ENCODE results near the gene EBPL.
"Not testable (repeated sequence)": the region's sequence is repeated elsewhere in the genome, so short reads cannot be mapped to it uniquely, and the experiment has no call there.

The EBPL gene

DNA sequence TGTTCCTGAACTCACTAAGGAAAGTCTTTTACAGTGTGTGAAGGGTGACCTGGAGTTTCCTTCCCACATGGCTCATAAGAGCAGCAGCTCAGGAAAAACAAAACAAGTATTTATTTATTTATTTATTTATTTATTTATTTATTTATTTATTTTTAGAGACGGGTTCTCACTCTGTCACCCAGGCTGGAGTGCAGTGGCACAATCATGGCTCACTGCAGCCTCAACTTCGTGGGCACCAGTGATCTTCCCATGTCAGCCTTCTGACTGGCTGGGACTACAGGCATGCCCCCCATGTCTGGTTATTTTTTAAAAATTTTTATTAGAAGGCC, 52.6 kb downstream of the EBPL start:
- FAIRE-seq (no peak), DNase-seq (ENCODE audit: extremely low spot score, insufficient read length, low read depth) (no peak)

DNA sequence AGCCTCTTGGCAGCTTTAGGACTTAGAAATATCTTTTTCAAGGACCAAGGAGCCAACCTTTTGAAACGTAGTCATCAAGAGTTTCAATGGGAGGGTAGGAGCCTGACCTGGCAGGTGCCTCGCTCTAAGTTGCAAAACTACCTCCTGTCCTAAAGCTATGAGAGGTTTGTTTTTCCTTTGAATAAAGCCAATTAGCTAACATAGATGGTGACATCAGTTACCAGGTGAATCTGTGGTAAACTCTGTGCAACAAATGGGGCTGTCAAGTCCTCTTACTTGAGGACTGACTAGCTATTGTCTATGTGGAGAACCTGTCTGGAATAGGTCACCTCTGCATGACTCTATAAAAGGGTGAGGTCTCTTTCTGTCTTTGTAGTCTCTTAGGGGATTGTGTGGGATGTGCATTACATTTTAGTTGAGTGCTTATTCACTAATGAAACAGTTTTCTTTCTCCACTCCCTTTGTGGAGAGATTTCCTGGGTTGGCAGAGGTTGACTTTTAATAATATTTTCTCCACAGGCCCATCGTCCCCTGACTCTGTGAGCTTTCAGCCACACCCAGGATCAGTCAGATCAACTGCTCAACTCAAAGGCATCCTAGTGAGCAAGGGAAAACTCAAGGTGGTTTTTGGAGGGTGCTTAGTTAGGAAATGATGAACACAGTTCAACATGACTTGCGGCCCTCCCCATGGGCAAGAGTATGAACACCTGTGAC, 53.1 kb downstream of the EBPL start:
- FAIRE-seq = no peak

DNA sequence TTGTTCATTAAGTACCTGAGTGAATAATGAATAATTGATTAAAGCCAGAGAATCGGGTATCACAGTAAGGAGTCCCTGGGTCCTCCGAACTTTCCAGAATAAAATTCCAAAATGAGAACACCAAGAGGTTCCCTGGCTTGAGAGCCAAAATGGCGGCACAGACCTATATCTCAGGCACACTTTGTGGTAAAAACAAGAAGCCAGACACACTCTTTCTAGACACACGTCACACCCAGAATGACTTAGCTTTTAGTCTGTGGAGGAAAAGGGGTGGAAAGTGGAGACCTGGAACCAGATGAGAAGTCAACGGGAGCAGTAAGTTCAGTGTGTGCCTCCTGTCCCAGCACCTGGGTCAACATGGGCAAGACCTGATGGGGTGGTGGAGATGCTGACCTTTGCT, 54.6 kb downstream of the EBPL start:
- no peak for FAIRE-seq
- DNase-seq (ENCODE audit: extremely low spot score, insufficient read length, low read depth) = no peak

More for the DNA sequence above, 53.1 kb downstream of the EBPL start:
- DNase-seq (ENCODE audit: extremely low spot score, insufficient read length, low read depth) = no peak

DNA sequence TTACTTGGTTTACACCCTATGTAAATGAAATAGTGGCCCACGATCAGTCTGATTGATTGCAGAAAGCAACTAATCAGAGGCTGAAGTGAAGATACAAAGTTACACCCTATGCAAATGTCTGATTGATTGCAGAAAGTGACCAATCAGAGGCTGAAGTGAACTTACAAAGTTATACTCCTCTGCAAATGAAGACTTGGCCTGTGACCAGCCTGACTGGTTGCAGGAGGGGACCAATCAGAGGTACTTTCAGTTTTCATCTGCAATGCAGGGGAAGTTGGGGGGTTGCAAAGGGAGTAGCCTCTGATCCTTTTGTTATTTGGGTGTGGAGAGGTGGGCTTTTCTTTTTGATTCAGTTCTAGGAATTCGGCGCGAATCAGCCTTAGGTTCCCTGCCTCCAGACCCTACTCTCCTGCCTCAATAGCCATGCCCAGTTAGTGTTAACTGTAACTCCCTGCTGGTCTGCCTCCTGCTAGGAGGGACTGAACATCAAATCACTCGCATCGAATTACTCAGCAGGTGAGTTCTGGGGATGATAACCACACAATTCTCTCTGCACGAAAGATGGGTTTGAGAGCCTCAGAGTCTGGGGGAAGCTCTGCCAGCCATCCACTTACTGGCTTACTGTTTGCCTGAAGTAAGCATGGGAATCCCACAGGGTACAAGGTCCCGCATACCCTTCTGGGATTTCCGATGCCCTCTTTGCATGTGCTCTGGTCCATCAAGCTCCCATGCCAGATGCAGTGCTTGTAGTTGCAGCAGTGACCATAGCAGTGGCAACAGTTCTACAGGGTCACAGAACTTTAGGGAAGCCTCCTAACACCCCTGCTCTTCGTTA, 55.5 kb downstream of the EBPL start:
- peak; percentile 81 for FAIRE-seq
- DNase-seq (ENCODE audit: extremely low spot score, insufficient read length, low read depth) = no peak

DNA sequence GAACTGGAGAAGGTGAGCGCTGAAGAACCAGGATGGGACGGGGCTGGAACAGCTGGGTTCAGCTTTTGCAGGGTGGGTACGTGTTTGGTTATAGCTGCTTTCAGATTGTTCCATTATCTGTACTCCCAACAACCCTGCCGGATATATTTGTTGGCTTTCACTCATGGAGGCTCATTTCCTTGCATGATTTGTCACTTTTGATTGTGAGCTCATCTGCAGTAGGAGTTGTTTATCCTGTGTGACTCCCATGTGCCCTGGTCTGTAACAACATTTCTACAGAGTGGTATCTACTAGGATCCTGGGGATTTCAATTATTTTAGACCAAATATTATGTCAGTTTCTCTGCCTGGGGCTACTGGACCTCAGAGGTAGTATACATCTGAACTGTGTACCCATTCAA, 57.6 kb downstream of the EBPL start:
- DNase-seq (ENCODE audit: extremely low spot score, insufficient read length, low read depth) (no peak), FAIRE-seq (no peak)

DNA sequence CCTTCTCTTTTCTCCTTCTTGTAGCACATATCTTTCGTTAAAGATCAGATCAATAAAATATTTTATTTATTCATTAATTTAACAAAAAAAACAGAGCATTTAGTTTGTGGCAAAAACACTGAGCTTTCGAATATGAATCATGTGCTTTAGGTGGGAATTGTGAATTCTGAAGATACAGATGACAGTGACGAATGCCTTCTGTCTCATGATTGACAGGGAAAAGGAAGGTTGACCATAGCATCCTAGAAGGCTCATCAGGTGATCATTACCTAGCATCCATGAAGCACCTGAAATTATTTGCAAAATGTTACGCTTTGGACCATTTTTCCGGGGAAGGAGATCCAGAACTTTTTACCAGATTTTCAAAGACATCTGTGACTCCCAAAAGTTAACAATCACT, 59.1 kb downstream of the EBPL start:
- FAIRE-seq = no peak
- DNase-seq (ENCODE audit: extremely low spot score, insufficient read length, low read depth) = no peak

DNA sequence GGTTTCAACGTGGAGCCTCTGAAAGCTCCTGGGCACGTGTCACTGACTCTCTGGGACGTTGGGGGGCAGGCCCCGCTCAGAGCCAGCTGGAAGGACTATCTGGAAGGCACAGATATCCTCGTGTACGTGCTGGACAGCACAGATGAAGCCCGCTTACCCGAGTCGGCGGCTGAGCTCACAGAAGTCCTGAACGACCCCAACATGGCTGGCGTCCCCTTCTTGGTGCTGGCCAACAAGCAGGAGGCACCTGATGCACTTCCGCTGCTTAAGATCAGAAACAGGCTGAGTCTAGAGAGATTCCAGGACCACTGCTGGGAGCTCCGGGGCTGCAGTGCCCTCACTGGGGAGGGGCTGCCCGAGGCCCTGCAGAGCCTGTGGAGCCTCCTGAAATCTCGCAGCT, 60.7 kb downstream of the EBPL start:
- no peak for DNase-seq (ENCODE audit: extremely low spot score, insufficient read length, low read depth)
- FAIRE-seq = no peak

DNA sequence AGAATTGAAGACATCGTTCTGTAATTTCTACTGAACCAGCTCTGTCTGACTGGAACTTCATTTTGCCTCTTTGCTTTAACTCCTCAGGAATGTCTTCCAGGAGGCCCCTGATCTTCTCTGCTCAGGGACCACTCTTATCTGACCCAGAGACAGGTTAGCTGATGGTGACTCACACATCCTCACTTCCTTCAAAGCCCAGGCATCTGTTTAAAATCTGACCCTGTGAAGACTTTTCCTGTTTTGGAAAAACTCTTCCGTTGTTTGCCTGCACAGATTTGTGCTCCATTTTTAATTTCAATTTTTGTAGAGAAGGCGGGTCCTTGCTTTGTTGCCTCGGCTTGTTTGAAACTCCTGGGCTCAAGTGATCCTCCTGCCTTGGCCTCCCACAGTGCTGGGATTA, 61.3 kb downstream of the EBPL start:
- FAIRE-seq = no peak
- DNase-seq (ENCODE audit: extremely low spot score, insufficient read length, low read depth) = no peak

DNA sequence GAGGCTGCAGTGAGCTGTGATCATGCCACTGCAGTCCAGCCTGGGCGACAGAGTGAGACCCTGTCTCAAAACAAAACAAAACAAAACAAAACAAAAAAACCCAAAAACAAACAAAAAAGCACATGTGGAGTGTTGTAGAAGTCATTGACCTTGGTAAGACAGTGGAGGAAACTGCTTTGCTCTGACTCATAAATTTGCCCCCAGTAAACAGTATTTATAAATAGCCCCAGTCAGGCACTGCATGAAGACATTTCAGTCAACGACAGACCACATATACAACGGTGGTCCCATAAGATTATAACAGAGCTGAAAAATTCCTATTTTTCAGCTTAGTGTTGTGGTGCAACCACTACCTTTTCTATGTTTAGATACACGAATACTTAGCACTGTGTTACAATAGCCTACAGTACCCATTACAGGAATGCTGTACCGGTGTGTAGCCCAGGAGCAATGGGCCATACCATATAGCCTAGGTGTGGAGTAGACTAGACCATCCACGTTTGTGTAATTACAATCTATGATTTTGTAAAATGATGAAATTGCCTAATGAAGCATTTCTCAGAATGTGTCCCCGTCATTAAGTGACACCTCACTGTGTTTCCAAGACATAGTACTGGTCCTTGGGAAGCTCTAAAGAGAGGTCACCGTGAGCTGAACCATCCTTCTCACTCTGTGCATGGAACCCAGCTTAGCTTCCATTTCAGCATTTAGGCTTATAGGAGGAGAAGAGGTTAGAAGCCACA, 61.9 kb downstream of the EBPL start:
- DNase-seq (ENCODE audit: extremely low spot score, insufficient read length, low read depth) (no peak), FAIRE-seq (no peak)

DNA sequence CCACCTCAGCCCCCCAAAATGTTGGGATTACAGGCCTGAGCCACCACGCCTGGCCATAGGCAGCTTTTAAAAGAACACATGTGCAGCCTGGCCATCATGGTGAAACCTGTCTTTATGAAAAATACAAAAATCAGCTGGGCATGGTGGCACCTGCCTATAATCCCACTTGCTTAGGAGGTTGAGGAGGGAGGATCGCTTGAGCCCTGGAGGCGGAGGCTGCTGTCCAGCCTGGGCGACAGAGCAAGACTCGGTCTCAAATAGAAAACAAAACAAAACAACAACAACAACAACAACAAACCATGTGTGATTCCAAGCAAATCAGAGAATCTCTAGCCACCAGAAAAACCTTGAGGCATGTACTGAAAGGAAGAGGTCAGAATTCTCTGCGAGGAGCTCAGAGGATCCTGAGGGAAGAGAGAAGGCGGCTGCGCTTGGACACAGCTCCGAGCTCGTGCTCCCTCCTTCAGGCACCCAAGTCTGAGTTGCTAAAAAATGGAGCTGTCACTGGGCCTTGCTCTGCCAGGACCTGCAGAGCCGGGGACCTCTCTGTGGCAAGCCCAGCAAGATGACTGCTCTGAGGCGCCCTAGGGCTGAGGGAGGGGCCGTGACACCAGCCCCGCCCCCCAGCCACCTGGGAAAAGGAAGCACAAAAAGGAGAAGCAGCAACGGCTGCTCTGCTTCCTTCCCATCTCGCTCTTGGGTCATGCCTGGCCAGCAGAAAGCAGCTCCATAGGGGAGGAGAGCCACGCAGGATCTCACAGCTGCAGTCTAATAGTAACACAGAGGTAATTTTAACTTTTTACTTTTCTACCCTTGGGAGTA, 63.2 kb downstream of the EBPL start, which contains the start of gene ARL11:
TSS of gene ARL11 (plus strand) at position 677 of the 822 bp plus-strand sequence. CDS start 1,941 bp downstream, outside the sequence.
- peak; percentile 77 for DNase-seq (ENCODE audit: extremely low spot score, insufficient read length, low read depth)
- peak; percentile 88 for FAIRE-seq

DNA sequence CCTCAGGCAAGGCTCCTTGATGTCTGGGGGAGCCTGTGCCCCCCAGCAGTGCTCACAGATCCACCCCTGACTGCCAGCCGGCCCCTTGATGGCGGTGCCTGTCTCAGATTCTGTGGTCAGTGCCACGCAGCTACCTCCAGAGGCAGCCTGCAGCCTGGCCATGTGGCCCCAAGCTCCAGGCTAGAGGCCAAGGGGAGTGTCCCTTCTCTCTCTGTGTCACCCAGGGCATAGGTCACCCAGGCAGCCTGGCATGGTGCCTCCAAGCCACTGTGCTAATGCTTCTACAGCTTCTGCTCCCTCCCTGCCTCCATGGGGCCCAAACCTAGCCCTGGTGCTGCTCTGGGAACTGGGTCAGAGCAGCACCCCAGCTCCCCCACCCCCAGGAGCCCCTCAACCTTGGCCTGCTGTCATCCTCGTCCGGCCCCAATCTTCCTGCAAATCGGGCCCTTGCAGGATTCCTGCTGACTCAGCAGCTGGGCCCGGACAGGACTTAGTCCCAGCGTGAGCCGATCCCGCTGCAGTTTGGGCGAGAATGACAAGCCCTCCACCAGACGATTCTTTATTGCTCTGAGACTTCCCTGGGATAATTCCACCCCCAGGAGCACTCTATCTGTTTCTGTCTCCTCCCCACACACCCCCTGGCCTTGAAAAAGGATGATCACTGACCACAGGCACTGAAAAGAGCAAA, 65.8 kb downstream of the EBPL start:
- FAIRE-seq (no peak), DNase-seq (ENCODE audit: extremely low spot score, insufficient read length, low read depth) (no peak)

DNA sequence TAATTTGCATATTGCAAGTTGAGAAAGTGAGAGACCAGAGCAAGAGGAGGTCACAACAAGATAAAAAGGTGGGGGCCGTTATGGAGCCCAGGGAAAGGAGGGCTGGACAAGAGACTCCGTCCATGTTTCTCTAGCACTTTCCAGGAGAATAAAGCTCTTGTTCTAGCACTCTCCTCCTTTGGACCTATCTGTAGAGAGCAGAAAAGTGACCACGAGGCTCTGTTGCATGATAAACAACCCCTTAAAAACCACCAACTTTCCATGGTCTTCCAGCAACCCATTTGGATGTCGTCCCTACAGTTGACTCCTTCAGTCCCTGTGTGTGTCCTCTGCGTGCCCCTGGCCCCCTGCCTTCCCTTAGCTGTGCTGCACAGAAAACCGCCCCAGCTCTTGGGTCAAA, 67.1 kb downstream of the EBPL start:
- DNase-seq (ENCODE audit: extremely low spot score, insufficient read length, low read depth) = no peak
- no peak for FAIRE-seq

DNA sequence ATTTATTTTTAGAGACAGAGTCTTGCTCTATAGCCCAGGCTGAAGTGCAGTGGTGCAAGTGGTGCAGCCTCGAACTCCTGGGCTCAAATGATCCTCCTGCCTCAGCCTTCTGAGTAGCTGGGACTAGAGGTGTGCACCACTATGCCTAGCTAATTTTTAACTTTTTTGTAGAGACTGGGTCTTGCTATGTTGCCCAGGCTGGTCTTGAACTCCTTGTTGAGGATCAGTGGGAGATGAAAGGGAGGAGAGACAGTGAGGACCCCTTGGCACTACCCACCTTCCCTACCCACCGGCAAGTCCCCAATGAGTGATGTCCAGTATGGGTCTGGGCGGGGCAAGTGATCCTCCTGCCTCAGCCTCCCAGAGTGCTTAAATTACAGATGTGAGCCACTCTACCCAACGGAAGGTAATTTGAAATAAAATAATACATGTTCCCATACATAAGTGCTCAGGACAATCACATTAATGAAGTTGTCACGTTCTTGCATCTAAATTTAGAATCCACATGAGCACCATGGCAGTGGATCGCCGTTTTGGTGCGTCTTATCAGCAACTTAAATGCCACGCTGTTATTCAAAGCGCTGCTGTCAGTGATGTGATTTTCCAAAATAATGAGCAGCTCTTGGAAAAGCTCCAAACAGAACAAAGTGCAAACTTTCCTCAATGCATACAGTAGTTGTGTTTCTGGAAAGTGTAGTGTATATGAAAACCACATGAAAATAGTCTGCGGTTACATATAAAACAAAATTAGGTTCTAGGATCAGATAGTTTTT, 68.9 kb downstream of the EBPL start:
- DNase-seq (ENCODE audit: extremely low spot score, insufficient read length, low read depth) (no peak), FAIRE-seq (no peak)

DNA sequence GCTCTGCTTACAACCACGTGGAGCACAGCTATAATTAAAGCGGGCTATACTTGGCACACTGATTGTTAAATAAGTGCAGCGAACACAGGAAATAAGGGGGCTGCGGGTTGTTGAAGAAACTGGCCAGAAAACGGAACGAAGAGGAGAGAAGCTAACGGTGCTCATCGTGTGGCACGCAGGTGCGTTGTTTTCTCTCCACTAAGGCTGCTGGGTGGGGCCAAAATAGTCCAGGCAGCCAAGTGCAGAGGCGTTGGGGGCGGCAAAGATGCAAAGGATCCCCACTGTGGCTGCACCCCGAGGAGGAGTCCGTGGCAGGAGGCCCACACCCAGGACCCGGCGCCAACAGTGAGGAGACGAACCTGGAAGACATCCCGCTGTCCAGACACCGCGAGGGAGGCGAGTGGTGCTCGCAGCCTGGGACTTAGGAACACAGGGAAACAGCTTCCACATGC, 71.1 kb downstream of the EBPL start:
- FAIRE-seq = peak; percentile 63
- no peak for DNase-seq (ENCODE audit: extremely low spot score, insufficient read length, low read depth)

DNA sequence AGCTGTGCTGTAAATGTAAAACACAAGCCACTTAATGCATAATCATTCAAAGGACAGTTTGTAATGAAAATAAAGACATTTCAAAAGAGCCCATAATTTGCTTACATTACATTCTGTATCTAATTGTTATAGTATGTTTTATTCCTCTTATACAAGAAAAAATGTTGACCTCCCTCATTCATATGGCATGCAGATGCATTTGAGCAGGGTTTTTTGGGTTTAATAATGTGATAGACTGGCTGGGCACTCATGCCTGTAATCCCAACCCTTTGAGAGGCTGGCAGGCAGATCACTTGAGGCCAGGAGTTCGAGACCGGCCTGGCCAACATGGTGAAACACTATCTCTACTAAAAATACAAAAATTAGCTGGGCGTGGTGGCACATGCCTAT, 74.6 kb downstream of the EBPL start:
- no peak for DNase-seq (ENCODE audit: extremely low spot score, insufficient read length, low read depth)
- no peak for FAIRE-seq

DNA sequence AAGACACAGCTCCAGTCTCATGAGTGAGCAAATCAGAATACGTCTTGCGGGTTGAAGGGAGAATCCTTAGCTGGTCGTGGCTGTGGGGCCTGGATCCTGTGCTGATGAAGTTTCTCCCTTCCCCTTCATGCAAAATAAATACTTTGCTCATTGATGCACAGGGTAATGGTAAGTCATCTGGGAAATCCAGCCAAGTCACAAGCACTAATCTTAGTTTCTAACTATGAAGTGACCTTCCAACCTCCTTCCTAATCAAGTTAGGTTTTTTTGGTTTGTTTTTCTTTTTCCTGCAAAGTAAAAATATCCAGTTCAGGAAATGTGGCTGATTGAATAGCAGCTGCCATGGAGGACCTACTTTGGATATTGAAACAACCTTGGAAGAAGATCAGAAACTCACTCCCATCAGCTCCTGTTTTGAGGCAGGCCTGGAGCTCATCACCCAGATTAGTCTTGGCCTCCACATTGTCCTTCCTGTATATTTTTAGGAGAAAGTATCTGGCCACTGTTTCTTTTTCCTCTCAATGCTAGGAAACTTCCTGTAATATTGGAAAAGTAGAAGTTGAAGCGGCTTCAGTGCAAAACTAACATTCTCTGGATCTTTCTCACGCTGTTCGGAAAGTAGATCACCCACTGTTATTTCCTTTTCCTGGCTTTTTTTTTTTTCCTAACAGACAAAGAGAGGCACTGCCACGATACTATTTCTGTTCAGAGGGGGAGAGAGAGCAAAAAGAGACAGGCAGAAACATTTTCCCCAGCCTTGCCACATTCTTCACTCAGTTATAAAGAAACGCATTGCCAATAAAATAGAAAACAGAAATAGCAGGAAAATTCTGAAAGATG, 75.2 kb downstream of the EBPL start:
- FAIRE-seq (no peak), DNase-seq (ENCODE audit: extremely low spot score, insufficient read length, low read depth) (no peak)

DNA sequence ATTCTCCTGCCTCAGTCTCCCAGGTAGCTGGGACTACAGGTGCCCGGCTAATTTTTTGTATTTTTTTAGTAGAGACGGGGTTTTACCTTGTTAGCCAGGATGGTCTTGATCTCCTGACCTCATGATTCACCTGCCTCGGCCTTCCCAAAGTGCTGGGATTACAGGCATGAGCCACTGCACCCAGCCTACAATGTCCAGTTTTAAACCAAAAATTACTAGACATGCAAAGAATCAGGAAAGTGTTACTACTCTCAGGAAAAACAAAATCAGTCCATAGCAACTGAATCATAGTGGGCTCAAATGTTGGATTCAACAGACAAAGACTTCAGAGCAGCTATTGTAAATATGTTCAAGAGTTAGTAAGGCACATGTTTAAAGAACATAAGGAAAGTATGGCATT, 79.2 kb downstream of the EBPL start:
- not testable (repeated sequence) for FAIRE-seq; DNase-seq (ENCODE audit: extremely low spot score, insufficient read length, low read depth)

Data from GM18507 (cell line).